ENCODE data around the gene LIN52.

- TF ChIP-seq, protein P1, sequence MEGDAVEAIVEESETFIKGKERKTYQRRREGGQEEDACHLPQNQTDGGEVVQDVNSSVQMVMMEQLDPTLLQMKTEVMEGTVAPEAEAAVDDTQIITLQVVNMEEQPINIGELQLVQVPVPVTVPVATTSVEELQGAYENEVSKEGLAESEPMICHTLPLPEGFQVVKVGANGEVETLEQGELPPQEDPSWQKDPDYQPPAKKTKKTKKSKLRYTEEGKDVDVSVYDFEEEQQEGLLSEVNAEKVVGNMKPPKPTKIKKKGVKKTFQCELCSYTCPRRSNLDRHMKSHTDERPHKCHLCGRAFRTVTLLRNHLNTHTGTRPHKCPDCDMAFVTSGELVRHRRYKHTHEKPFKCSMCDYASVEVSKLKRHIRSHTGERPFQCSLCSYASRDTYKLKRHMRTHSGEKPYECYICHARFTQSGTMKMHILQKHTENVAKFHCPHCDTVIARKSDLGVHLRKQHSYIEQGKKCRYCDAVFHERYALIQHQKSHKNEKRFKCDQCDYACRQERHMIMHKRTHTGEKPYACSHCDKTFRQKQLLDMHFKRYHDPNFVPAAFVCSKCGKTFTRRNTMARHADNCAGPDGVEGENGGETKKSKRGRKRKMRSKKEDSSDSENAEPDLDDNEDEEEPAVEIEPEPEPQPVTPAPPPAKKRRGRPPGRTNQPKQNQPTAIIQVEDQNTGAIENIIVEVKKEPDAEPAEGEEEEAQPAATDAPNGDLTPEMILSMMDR (IDR thresholded peaks at IDR 0.05; ENCODE audit: poor library complexity, severe bottlenecking) = no peak
- TF ChIP-seq TAF1 (IDR thresholded peaks at IDR 0.05; ENCODE audit: low read depth) = no peak
- no peak for TF ChIP-seq SMC3 (conservative IDR thresholded peaks at IDR 0.05; ENCODE audit: poor library complexity)
- no peak for TF ChIP-seq EP300 (conservative IDR thresholded peaks at IDR 0.05; ENCODE audit: poor library complexity, severe bottlenecking)
- TF ChIP-seq RAD21 (conservative IDR thresholded peaks at IDR 0.05) = no peak
These were observed 1.6 kb upstream of the LIN52 start for GRCh38 chr14:74083161-74083560.
